CD1c-positive myeloid dendritic cell (primary cell): ENCODE results near the gene AHR.
"Not testable (repeated sequence)": the region's sequence is repeated elsewhere in the genome, so short reads cannot be mapped to it uniquely, and the experiment has no call there.

Experiments used
- DNase-seq: peaks from one replicate; pipeline ENCODE4 v3.0.0-alpha.2; 2016; ENCODE audit errors: extremely low spot score

The AHR gene

DNA sequence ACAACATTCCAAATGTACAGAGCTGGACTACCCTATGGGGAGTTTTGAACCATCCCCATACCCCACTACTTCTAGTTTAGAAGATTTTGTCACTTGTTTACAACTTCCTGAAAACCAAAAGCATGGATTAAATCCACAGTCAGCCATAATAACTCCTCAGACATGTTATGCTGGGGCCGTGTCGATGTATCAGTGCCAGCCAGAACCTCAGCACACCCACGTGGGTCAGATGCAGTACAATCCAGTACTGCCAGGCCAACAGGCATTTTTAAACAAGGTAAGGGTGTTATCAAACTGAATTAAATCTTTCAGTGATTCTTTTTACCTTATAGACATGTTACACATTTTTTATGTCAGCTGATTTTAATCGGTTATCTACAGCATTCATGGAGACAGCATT is 41.5 kb downstream of the AHR start:
- DNase-seq: no peak

DNA sequence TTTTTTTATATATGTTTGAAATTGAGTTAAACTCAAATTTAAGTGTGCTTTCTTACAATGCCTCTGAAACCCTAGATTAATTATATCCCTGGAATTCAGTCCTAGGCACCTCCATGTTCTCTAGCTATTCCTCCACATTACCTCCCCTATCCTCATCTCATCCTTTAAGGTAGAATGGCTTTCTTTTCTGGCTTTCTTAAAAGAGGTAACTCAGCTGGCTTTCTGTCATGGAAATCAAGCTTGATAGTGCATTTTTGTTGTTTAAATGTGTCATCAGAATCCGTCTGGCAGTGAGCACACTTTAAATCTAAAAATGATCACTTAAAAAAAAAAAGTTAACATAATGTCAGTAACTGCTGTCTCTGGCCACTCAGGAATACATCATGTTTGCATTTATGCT is 42.2 kb downstream of the AHR start:
- no peak for DNase-seq

DNA sequence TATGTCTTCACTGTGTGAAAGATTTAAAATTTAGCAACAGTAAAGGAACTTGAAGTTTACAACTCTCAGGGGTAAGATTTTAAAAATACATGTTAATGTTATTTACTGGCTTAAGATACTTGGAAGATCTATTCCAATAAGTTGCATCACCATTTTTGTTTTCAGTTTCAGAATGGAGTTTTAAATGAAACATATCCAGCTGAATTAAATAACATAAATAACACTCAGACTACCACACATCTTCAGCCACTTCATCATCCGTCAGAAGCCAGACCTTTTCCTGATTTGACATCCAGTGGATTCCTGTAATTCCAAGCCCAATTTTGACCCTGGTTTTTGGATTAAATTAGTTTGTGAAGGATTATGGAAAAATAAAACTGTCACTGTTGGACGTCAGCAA is 44.3 kb downstream of the AHR start:
- no peak for DNase-seq

DNA sequence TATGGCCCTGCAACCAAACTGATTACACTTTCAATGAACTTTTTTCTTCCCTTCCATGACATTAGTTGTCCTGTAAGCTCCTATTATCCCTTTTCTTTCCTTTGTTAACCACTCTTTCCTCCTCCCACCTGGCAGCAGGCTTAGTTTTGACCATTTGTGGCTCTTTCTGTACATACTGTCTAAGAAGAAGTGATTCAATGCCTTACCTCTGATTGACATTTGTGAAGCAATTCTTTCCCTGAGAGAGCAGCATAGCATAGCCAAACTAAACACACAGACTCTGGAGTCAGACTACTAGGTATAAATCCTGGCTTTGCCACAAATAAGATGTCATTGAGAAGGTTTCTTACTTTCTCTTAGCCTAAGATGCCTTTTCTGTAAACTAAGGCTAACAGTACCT is 48.9 kb downstream of the AHR start:
- DNase-seq: no peak

GRCh38 chr7:17348932-17349331 is 50.5 kb downstream of the AHR start:
- not testable (repeated sequence) for DNase-seq

DNA sequence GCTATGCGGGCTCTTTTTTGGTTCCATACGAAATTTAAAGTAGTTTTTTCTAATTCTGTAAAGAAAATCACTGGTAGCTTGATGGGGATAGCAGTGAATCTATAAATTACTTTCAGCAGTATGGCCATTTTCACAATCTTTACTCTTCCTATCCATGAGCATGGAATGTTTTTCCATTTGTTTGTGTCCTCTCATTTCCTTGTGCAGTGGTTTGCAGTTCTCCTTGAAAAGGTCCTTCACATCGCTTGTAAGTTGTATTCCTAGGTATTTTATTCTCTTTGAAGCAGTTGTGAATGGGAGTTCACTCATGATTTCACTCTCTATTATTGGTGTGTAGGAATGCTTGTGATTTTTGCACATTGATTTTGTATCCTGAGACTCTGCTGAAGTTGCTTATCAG is 51.9 kb downstream of the AHR start:
- DNase-seq: not testable (repeated sequence)

GRCh38 chr7:17353650-17354419 is 55.4 kb downstream of the AHR start:
- not testable (repeated sequence) for DNase-seq

GRCh38 chr7:17354473-17354872 is 56.0 kb downstream of the AHR start:
- no peak for DNase-seq

DNA sequence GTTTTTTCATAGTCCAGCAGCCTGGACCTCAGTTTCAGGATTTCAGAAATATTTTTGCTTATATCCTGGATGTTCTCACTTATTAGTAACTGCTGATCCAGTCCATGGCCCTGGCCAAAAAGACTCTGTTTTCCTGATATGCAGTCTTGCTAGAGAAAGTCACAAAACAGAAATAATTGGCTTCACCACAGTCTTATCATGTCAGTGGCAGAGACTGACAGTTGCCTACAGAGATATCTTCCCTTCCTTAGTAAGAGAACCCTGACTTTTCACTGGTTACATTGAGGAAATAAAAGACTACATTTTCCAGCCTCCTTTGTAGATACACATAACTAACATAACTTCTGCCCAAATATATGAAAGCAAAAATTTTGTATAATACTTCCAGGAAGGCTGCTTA is 56.6 kb downstream of the AHR start:
- no peak for DNase-seq

DNA sequence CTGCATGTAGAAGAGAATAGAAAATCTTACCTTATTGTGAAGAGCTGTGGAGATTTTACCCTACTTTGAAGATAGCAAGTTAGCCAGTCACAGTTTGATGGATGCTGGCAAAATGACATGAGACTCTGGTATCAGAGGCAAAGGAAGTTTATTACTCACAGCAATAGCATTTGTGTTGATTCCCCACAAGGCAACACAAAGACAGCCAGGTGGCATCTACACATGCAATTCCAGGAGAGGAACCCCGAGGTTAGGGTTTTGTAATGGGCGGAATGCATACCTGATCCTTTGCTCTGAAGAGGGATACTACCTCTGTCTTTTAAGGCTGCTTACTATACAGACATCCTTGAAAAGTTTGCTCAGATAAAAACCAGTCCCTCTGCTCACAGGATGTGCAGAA is 59.5 kb downstream of the AHR start:
- no peak for DNase-seq

DNA sequence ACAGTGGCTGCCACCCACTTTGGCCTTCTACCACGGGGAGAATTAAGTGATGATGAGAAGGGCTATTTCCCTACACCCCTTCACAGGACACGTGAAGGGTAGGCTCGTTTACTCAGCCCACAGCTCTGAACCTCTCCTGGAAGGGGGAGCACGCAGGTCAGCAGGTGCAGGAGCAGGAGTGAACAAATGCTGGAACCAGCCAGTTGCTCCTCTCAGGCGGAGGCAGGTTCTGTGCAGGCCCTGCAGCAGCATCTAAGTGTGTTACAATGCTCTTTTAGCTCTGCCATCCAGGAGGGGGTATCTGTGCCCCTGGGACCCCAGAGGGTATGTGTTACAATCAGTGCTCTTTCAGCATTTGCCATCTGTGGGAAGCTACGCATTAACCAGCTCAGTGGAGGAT is 61.2 kb downstream of the AHR start:
- DNase-seq: no peak

DNA sequence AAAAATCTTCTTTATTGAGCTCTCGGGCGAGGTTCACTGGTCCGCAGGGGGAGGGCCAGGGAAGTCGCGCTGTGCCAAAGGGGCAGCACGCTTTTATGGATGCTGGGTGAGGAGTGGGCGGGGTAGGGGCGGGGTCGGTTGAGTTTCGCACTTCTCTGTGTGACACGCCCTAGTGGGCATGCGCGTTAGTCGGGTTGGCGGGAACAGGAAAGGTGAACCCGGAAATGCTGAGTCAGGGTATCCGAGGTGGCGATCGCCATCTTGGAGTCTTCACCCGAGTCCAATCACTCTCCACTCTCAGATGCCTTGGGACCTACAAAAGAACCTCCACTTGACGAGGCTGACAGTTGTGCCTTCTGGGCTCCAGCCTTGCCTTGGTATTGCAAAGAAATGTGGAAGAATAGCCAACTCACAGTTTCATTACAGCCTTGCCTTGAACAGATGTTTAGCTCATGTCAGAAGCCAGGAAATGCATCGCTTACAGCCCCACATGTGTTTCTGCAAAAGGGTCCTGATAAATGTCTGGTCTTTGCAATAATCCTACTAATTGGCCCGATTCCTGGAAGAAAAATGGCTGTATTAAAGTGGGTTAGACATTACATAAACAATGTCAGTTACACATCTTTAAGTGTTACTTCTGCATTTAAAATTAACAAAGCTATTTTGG is 64.1 kb downstream of the AHR start:
- DNase-seq: no peak

- DNase-seq: no peak
Measured at GRCh38 chr7:17364671-17365070, 66.2 kb downstream of the AHR start.

GRCh38 chr7:17365775-17366174 is 67.3 kb downstream of the AHR start:
- no peak for DNase-seq

DNA sequence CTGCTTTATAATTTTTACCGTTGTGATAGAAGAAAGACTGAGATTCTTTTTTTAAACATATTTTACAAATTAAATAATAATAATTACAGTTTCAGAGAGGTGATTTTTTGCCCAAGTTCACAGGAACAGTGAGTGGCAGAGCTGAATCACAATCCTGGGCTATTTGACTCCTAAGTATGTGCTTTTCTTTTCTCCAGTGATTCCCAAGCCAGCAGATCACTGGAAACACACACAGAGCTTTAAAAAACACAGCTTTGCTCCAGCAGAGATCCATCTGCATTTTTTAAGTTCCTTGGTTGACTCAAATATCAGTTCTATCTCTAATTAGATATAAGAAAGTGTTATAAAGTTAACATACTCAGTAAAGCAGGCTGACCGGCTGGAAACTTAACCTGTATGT is 69.0 kb downstream of the AHR start:
- DNase-seq: no peak

GRCh38 chr7:17368856-17369524 is 70.5 kb downstream of the AHR start:
- no peak for DNase-seq

DNA sequence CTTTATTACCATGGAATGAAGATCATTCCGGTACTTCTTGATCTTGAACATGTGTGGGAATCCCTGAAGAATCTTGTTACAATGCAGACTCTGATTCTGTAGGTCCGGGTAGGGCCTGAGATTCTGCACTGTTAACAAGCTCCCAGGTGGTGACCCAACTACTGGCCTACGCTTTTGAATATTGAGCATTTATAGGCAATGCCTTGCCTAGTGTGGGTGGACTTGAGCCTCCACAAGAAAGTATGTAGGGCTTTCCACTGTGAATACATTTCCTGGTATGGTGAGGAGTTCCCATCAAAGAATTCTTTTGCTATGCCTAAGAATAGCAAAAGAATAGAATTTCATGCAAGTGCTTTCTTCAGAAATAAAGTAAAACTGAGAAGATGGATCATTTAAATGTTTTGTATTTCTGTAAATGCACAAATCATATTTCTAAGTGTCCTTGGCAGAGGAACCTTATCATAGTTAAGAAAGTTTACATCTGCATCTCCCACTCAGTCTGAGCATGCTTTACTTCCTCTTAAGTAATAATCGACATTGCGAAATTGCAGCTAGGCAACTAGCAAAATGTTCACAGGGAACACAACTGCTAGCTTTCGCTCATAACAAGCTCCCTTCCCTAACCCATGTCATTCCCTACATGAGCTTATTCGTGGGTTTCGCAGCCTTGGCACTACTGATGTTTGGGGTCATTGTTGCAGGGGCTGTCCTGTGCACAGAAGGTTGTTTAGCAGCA is 71.4 kb downstream of the AHR start:
- DNase-seq: peak; percentile 96

DNA sequence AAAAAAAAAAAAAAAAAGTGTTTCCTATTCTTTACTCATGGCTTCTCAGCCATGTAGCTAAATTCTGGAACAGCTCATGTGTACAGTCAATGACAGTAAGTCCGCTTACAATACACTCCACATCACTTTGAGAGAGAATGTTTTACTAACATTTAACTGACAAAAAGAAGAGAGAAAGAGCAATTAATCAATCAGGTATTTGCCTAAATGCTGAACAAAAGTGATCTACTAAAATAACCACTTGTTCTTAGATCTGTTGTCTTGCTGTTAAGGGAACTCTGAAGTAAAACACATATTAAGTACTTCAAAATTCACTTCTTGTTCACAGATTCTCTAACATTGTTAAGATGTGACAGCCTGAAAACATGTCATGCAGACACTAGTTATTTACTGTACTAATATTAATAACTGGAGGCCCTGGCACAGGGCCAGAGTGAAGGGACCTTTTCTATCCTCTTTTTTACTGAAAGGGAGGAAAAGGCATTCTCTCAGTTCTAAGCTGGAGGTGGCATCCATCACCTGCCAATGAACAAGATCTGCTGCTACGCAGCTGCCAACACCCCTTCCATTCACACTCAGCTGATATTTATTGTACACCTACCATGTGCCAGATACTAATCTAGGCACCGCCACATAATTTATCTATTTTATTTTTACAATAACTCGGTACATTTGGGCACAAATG is 72.6 kb downstream of the AHR start:
- DNase-seq: no peak

- peak; percentile 32 for DNase-seq
Measured at GRCh38 chr7:17371671-17372524, 73.4 kb downstream of the AHR start.

DNA sequence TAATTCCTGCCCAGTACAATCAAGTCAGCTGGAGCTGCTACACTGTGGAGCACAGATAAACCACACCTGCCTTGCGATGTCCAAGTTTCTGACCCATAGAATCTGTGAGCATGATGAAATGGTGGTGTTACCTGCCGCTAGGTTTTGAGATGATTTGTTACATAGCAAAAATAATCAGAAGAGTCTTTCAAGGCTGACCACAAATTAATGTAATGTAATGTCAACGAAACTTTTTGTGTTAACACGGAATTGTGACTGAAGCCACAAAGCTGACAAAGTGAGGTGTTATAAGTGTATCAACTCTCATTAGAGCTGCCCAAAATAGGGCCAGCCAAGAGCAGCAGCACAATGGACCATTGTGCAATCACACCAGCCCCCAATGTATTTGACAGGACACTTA is 75.7 kb downstream of the AHR start:
- no peak for DNase-seq

DNA sequence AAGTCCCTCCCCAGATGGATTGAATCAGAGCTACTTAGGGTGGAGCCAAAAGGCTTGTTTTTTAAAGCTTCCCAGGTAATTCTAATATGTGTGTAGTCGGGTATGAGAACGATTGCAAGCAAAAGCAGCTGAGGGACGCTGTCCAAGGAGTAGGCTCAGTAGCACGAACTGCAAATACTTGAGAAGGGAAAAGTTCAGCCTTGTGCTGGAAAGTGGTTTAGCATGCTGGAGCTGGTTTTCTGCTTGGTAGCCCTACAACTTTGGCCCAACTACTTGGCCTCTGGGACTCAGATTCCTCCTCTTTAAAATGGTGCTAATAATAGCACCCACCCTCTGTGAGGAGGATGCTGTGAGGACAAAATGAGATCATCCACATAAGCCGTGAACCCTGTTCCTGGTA is 76.2 kb downstream of the AHR start:
- no peak for DNase-seq
